Activated CD8-positive, alpha-beta T cell treated with anti-CD3 and anti-CD28 coated beads, Interleukin-2, amount 10 ng/mL, durations not matched to agents 7 days and 5 days (primary cell): Measurements from ENCODE around the gene BNIPL. TPM values are rescaled to one million over a fixed set of nuclear protein-coding genes. Genes with fewer than 3 reads are reported as not detected.

Source experiments
- ATAC-seq: fragments of 150-1000 bp; cut with Tn5 transposase; one replicate; pipeline ENCODE4 v1.10.0; 2021; ENCODE audit warnings: moderate library complexity
- CTCF ChIA-PET: fragments of 350-600 bp; sonication (Branson Sonifier 250); formaldehyde crosslinking; loops from one replicate; lab custom pipeline; 2021; ENCODE audit warnings: antibody characterized with exemption; lab: Charles Lee
- POLR2A ChIA-PET: fragments of 350-600 bp; sonication (Branson Sonifier 250); formaldehyde crosslinking; loops from one replicate; lab custom pipeline; 2021; ENCODE audit warnings: antibody characterized with exemption; lab: Charles Lee
- DNase-seq: peaks from one replicate; pipeline ENCODE4 v3.0.0-alpha.2; 2020
- H3K27ac Mint-ChIP-seq: one replicate; pipeline ENCODE4 v1.8.0; 2021; ENCODE audit warnings: mild to moderate bottlenecking, mixed read lengths
- H3K27me3 Mint-ChIP-seq: one replicate; pipeline ENCODE4 v1.8.0; 2021; ENCODE audit warnings: low read depth, mixed read lengths
- H3K36me3 Mint-ChIP-seq: one replicate; pipeline ENCODE4 v1.8.0; 2021; ENCODE audit warnings: low read depth, mixed read lengths
- H3K4me1 Mint-ChIP-seq: one replicate; pipeline ENCODE4 v1.8.0; 2021; ENCODE audit warnings: low read depth, mixed read lengths
- H3K4me3 Mint-ChIP-seq: one replicate; pipeline ENCODE4 v1.8.0; 2021; ENCODE audit warnings: mild to moderate bottlenecking, mixed read lengths
- H3K9me3 Mint-ChIP-seq: one replicate; pipeline ENCODE4 v1.8.0; 2022; ENCODE audit warnings: mixed read lengths; ENCODE audit not compliant: insufficient read depth
- total RNA-seq, 2 experiments: library from RNA; stranded (reverse); gene quantifications; one replicate each; pipeline ENCODE4 v1.2.3, GENCODE V29; 2021

Gene BNIPL
- total RNA-seq, 2 experiments from 2014 or later, result 1.1 to 1.8 TPM

- peaks cover 60% of the 10 kb centered on the region for H3K4me1 Mint-ChIP-seq
Measured at GRCh38 chr1:151010346-151010726, 26.1 kb upstream of the BNIPL start.

GRCh38 chr1:151011154-151011850 is 25.1 kb upstream of the BNIPL start:
- H3K9me3 Mint-ChIP-seq, result no peaks in the 10 kb centered on the region
- H3K27me3 Mint-ChIP-seq, result no peaks in the 10 kb centered on the region
- DNase-seq, result no peak
- H3K27ac Mint-ChIP-seq, result peak overlapping the region; percentile 69
- ChIA-PET CTCF (interaction anchor here (0.5 to 1.9 kb wide), 7 partner anchors 12 to 331 kb away, joined by 3 to 6 read pairs (median 4); partner anchors contain the start of genes C1orf56, CDC42SE1 and TNFAIP8L2), POLR2A (interaction anchor here (1.1 kb wide), 1 partner anchor 13 kb away, joined by 3 read pairs; no protein-coding TSS in a partner anchor)
- no peak overlapping the region for H3K4me3 Mint-ChIP-seq
- no peak for ATAC-seq
- peaks cover 3% of the 10 kb centered on the region for H3K36me3 Mint-ChIP-seq
- H3K4me1 Mint-ChIP-seq, result peaks cover 50% of the 10 kb centered on the region

More at GRCh38 chr1:151010346-151010726, 26.1 kb upstream of the BNIPL start:
- ATAC-seq (no peak), DNase-seq (no peak)
- Mint-ChIP-seq H3K4me3 (no peak overlapping the region), H3K36me3 (peaks cover 3% of the 10 kb centered on the region), H3K27me3 (no peaks in the 10 kb centered on the region), H3K27ac (no peak overlapping the region), H3K9me3 (no peaks in the 10 kb centered on the region)
- ChIA-PET CTCF (interaction anchor here (1.0 to 1.5 kb wide), 3 partner anchors 14 to 38 kb away, joined by 4 to 5 read pairs (median 4); partner anchors contain the start of gene C1orf56), POLR2A (no interaction called here)

GRCh38 chr1:151012684-151013471 is 23.5 kb upstream of the BNIPL start:
- no peak for ATAC-seq
- Mint-ChIP-seq H3K4me1 (peaks cover 35% of the 10 kb centered on the region), H3K4me3 (no peak overlapping the region), H3K36me3 (peaks cover 3% of the 10 kb centered on the region), H3K27ac (no peak overlapping the region), H3K27me3 (no peaks in the 10 kb centered on the region), H3K9me3 (no peaks in the 10 kb centered on the region)
- POLR2A ChIA-PET, result no interaction called here
- CTCF ChIA-PET, result interaction anchor here (1.0 to 1.9 kb wide), 4 partner anchors 12 to 144 kb away, joined by 3 to 6 read pairs (median 4); partner anchors contain the start of gene TNFAIP8L2
- DNase-seq, result no peak

- Mint-ChIP-seq H3K36me3 (peaks cover 4% of the 10 kb centered on the region), H3K9me3 (no peaks in the 10 kb centered on the region), H3K4me3 (no peak overlapping the region), H3K27me3 (no peaks in the 10 kb centered on the region), H3K27ac (no peak overlapping the region), H3K4me1 (peaks cover 30% of the 10 kb centered on the region)
- POLR2A ChIA-PET, result no interaction called here
- CTCF ChIA-PET, result no interaction called here
- ATAC-seq, result no peak
- DNase-seq, result no peak
Measured at GRCh38 chr1:151013518-151013917, 22.9 kb upstream of the BNIPL start.

- DNase-seq (peak; percentile 92), ATAC-seq (peak; percentile 100)
- Mint-ChIP-seq H3K4me1 (peaks cover 7% of the 10 kb centered on the region), H3K36me3 (peaks cover 24% of the 10 kb centered on the region), H3K4me3 (peak overlapping the region; percentile 45), H3K27ac (peak overlapping the region; percentile 74), H3K9me3 (no peaks in the 10 kb centered on the region), H3K27me3 (no peaks in the 10 kb centered on the region)
- POLR2A ChIA-PET, result interaction anchor here (0.6 to 0.9 kb wide), 3 partner anchors 33 to 132 kb away, joined by 3 read pairs; partner anchors contain the start of genes CDC42SE1 and TNFAIP8L2
- CTCF ChIA-PET, result interaction anchor here (0.6 to 4.0 kb wide), 37 partner anchors 10 to 227 kb away, joined by 3 to 60 read pairs (median 5); partner anchors contain the start of genes BNIPL, C1orf56, CDC42SE1 and GABPB2
Measured at GRCh38 chr1:151024540-151025146, 11.7 kb upstream of the BNIPL start.

- H3K9me3 Mint-ChIP-seq, result no peaks in the 10 kb centered on the region
Measured at GRCh38 chr1:151026460-151026859, 9.9 kb upstream of the BNIPL start.

GRCh38 chr1:151032164-151032563 is 4.2 kb upstream of the BNIPL start:
- POLR2A ChIA-PET, result no interaction called here
- no peaks in the 10 kb centered on the region for H3K9me3 Mint-ChIP-seq
- CTCF ChIA-PET, result interaction anchor here (1.6 kb wide), 1 partner anchor 16 kb away, joined by 5 read pairs; the partner anchor contains the start of gene C1orf56

More at GRCh38 chr1:151026460-151026859, 9.9 kb upstream of the BNIPL start:
- DNase-seq (no peak), ATAC-seq (no peak)
- peaks cover 7% of the 10 kb centered on the region for H3K4me1 Mint-ChIP-seq
- peaks cover 28% of the 10 kb centered on the region for H3K36me3 Mint-ChIP-seq
- no peak overlapping the region for H3K27ac Mint-ChIP-seq
- CTCF ChIA-PET, result interaction anchor here (3.4 to 4.0 kb wide), 3 partner anchors 21 to 130 kb away, joined by 31 to 60 read pairs (median 52); partner anchors contain the start of genes C1orf56 and TNFAIP8L2
- H3K4me3 Mint-ChIP-seq, result no peak overlapping the region
- H3K27me3 Mint-ChIP-seq, result no peaks in the 10 kb centered on the region
- POLR2A ChIA-PET, result no interaction called here

GRCh38 chr1:151035167-151035566 is 1.2 kb upstream of the BNIPL start:
- ATAC-seq (no peak), DNase-seq (no peak)
- Mint-ChIP-seq H3K27ac (no peak overlapping the region), H3K36me3 (peaks cover 8% of the 10 kb centered on the region), H3K9me3 (no peaks in the 10 kb centered on the region), H3K4me1 (no peaks in the 10 kb centered on the region), H3K4me3 (no peak overlapping the region), H3K27me3 (no peaks in the 10 kb centered on the region)
- CTCF ChIA-PET, result interaction anchor here (1.0 to 2.9 kb wide), 3 partner anchors 10 to 23 kb away, joined by 3 to 13 read pairs (median 4); no protein-coding TSS in a partner anchor
- POLR2A ChIA-PET, result no interaction called here

More at GRCh38 chr1:151032164-151032563, 4.2 kb upstream of the BNIPL start:
- Mint-ChIP-seq H3K4me1 (no peaks in the 10 kb centered on the region), H3K4me3 (no peak overlapping the region), H3K27ac (no peak overlapping the region), H3K36me3 (peaks cover 24% of the 10 kb centered on the region), H3K27me3 (no peaks in the 10 kb centered on the region)
- no peak for DNase-seq
- no peak for ATAC-seq

- DNase-seq, result no peak
- ATAC-seq, result no peak
- no peak overlapping the region for H3K4me3 Mint-ChIP-seq
- no peak overlapping the region for H3K27ac Mint-ChIP-seq
- CTCF ChIA-PET, result interaction anchor here (1.6 kb wide), 2 partner anchors 12 to 120 kb away, joined by 6 to 8 read pairs; partner anchors contain the start of gene TNFAIP8L2
- H3K9me3 Mint-ChIP-seq, result no peaks in the 10 kb centered on the region
- H3K36me3 Mint-ChIP-seq, result peaks cover 6% of the 10 kb centered on the region
- no peaks in the 10 kb centered on the region for H3K27me3 Mint-ChIP-seq
- POLR2A ChIA-PET, result interaction anchor here (0.8 kb wide), 1 partner anchor 119 kb away, joined by 3 read pairs; the partner anchor contains the start of gene TNFAIP8L2
- no peaks in the 10 kb centered on the region for H3K4me1 Mint-ChIP-seq
Measured at GRCh38 chr1:151037032-151037431, 646 bp downstream of the BNIPL start.

- POLR2A ChIA-PET, result no interaction called here
Measured at GRCh38 chr1:151039521-151039920, 3.1 kb downstream of the BNIPL start.

GRCh38 chr1:151043163-151043562 is 6.8 kb downstream of the BNIPL start:
- no peak overlapping the region for H3K27ac Mint-ChIP-seq
- DNase-seq (peak; percentile 55), ATAC-seq (peak; percentile 34)
- H3K9me3 Mint-ChIP-seq, result no peaks in the 10 kb centered on the region
- peaks cover 27% of the 10 kb centered on the region for H3K4me1 Mint-ChIP-seq
- H3K4me3 Mint-ChIP-seq, result no peak overlapping the region
- H3K27me3 Mint-ChIP-seq, result no peaks in the 10 kb centered on the region
- ChIA-PET POLR2A (no interaction called here), CTCF (interaction anchor here (0.9 to 7.8 kb wide), 9 partner anchors 9 to 113 kb away, joined by 3 to 60 read pairs (median 6); partner anchors contain the start of genes CDC42SE1, MLLT11 and TNFAIP8L2)
- H3K36me3 Mint-ChIP-seq, result no peaks in the 10 kb centered on the region

More at GRCh38 chr1:151039521-151039920, 3.1 kb downstream of the BNIPL start:
- no peak overlapping the region for H3K27ac Mint-ChIP-seq
- H3K36me3 Mint-ChIP-seq, result no peaks in the 10 kb centered on the region
- no peak for ATAC-seq
- H3K4me1 Mint-ChIP-seq, result peaks cover 11% of the 10 kb centered on the region
- no peak overlapping the region for H3K4me3 Mint-ChIP-seq
- no peak for DNase-seq
- H3K9me3 Mint-ChIP-seq, result no peaks in the 10 kb centered on the region
- no peaks in the 10 kb centered on the region for H3K27me3 Mint-ChIP-seq
- CTCF ChIA-PET, result interaction anchor here (3.0 kb wide), 1 partner anchor 15 kb away, joined by 11 read pairs; no protein-coding TSS in a partner anchor
